ENCODE data around the gene SMIM14.

DNA sequence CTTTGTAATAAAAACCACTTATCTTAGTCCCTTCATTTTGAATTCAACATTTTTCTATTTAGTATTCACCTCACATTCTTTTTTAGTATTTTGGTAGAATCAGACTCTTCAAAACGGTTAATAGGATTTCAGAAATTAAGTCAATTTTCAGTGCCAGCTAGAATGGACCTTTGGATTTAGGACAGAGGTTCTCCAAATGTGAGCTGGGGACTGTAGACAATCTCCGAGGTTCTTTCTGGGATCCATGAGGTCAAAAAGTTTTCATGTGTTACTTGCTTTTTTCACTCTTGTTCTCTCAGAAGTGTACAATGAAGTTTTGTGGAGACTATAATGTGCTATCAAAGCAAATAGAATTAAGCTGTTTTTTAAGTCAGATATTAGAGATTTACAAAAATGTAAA is 109.1 kb downstream of the SMIM14 start:
- TF ChIP-seq ZNF317 (CRISPR knock-in tag; IDR thresholded peaks at IDR 0.05; ENCODE audit: borderline replicate concordance, low read depth) (no peak), GABPB1 (CRISPR knock-in tag; IDR thresholded peaks at IDR 0.05) (no peak), ZNF219 (CRISPR knock-in tag; IDR thresholded peaks at IDR 0.05; ENCODE audit: borderline replicate concordance) (no peak), CBFB (CRISPR knock-in tag; IDR thresholded peaks at IDR 0.05; ENCODE audit: low read depth) (no peak), SP1 (CRISPR knock-in tag; conservative IDR thresholded peaks at IDR 0.05) (no peak), NFE2L1 (CRISPR knock-in tag; IDR thresholded peaks at IDR 0.05) (no peak), ETV6 (CRISPR knock-in tag; IDR thresholded peaks at IDR 0.05) (no peak), IRF2 (CRISPR knock-in tag; IDR thresholded peaks at IDR 0.05; ENCODE audit: borderline replicate concordance, low read depth) (no peak), RELA (CRISPR knock-in tag; IDR thresholded peaks at IDR 0.05; ENCODE audit: borderline replicate concordance) (no peak)
- TF ChIP-seq, protein P1, sequence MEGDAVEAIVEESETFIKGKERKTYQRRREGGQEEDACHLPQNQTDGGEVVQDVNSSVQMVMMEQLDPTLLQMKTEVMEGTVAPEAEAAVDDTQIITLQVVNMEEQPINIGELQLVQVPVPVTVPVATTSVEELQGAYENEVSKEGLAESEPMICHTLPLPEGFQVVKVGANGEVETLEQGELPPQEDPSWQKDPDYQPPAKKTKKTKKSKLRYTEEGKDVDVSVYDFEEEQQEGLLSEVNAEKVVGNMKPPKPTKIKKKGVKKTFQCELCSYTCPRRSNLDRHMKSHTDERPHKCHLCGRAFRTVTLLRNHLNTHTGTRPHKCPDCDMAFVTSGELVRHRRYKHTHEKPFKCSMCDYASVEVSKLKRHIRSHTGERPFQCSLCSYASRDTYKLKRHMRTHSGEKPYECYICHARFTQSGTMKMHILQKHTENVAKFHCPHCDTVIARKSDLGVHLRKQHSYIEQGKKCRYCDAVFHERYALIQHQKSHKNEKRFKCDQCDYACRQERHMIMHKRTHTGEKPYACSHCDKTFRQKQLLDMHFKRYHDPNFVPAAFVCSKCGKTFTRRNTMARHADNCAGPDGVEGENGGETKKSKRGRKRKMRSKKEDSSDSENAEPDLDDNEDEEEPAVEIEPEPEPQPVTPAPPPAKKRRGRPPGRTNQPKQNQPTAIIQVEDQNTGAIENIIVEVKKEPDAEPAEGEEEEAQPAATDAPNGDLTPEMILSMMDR (IDR thresholded peaks at IDR 0.05) = no peak
- TF ChIP-seq, protein P2, sequence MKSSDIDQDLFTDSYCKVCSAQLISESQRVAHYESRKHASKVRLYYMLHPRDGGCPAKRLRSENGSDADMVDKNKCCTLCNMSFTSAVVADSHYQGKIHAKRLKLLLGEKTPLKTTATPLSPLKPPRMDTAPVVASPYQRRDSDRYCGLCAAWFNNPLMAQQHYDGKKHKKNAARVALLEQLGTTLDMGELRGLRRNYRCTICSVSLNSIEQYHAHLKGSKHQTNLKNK (CRISPR knock-in tag; IDR thresholded peaks at IDR 0.05) = no peak
- TF ChIP-seq, protein P3, sequence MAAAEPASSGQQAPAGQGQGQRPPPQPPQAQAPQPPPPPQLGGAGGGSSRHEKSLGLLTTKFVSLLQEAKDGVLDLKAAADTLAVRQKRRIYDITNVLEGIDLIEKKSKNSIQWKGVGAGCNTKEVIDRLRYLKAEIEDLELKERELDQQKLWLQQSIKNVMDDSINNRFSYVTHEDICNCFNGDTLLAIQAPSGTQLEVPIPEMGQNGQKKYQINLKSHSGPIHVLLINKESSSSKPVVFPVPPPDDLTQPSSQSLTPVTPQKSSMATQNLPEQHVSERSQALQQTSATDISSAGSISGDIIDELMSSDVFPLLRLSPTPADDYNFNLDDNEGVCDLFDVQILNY (CRISPR knock-in tag; IDR thresholded peaks at IDR 0.05) = no peak
- TF ChIP-seq, protein P4, sequence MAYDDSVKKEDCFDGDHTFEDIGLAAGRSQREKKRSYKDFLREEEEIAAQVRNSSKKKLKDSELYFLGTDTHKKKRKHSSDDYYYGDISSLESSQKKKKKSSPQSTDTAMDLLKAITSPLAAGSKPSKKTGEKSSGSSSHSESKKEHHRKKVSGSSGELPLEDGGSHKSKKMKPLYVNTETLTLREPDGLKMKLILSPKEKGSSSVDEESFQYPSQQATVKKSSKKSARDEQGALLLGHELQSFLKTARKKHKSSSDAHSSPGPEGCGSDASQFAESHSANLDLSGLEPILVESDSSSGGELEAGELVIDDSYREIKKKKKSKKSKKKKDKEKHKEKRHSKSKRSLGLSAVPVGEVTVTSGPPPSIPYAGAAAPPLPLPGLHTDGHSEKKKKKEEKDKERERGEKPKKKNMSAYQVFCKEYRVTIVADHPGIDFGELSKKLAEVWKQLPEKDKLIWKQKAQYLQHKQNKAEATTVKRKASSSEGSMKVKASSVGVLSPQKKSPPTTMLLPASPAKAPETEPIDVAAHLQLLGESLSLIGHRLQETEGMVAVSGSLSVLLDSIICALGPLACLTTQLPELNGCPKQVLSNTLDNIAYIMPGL (CRISPR knock-in tag; IDR thresholded peaks at IDR 0.05) = no peak
- TF ChIP-seq, protein P5, sequence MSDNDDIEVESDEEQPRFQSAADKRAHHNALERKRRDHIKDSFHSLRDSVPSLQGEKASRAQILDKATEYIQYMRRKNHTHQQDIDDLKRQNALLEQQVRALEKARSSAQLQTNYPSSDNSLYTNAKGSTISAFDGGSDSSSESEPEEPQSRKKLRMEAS (CRISPR knock-in tag; IDR thresholded peaks at IDR 0.05) = no peak

Data from WTC11 (cell line).